ENCODE measurements around the gene RIT2.

GRCh38 chr18:43022874-43023273 lies 92.6 kb downstream of the RIT2 start:
- TF ChIP-seq CTCF (IDR thresholded peaks at IDR 0.05; ENCODE audit: low read length) = no peak
- no peak for TF ChIP-seq EZH2 (IDR thresholded peaks at IDR 0.05; ENCODE audit: borderline replicate concordance, low read length)

Measured in OCI-LY1 (cell line).